Parathyroid adenoma (tissue), 2 donors: ENCODE results near the gene PAK6.

Experiments used
- H2AFZ ChIP-seq: fragments of 300-600 bp; sonication (generic); one replicate; pipeline ENCODE4 v1.7.0; 2017; ENCODE audit warnings: antibody characterized with exemption, mild to moderate bottlenecking
- H3K27ac ChIP-seq: fragments of 300-600 bp; sonication (generic); one replicate; pipeline ENCODE4 v1.7.0; 2017
- H3K27me3 ChIP-seq: fragments of 300-600 bp; sonication (generic); one replicate; pipeline ENCODE4 v1.7.0; 2017; ENCODE audit warnings: low read length; ENCODE audit not compliant: control insufficient read depth, insufficient read depth
- H3K36me3 ChIP-seq: fragments of 300-600 bp; sonication (generic); one replicate; pipeline ENCODE4 v1.7.0; 2017; ENCODE audit warnings: low read length; ENCODE audit not compliant: control insufficient read depth, insufficient read depth
- H3K4me1 ChIP-seq: fragments of 300-600 bp; sonication (generic); one replicate; pipeline ENCODE4 v1.7.0; 2017; ENCODE audit warnings: control low read depth
- H3K4me2 ChIP-seq: fragments of 300-600 bp; sonication (generic); one replicate; pipeline ENCODE4 v1.7.0; 2017; ENCODE audit warnings: low read length
- H3K4me3 ChIP-seq: fragments of 300-600 bp; sonication (generic); one replicate; pipeline ENCODE4 v1.7.0; 2017; ENCODE audit warnings: low read depth, low read length
- H3K79me2 ChIP-seq: fragments of 300-600 bp; sonication (generic); one replicate; pipeline ENCODE4 v1.7.0; 2017; ENCODE audit warnings: control low read depth
- H3K9ac ChIP-seq: fragments of 300-600 bp; sonication (generic); one replicate; pipeline ENCODE4 v1.7.0; 2017; ENCODE audit warnings: mild to moderate bottlenecking
- H3K9me3 ChIP-seq: fragments of 300-600 bp; sonication (generic); one replicate; pipeline ENCODE4 v1.7.0; 2017; ENCODE audit warnings: low read length; ENCODE audit not compliant: control insufficient read depth
- TF ChIP-seq, protein P1 (sequence below): fragments of 300-600 bp; sonication (generic); IDR thresholded peaks from one replicate; pipeline ENCODE4 v1.7.0; 2017; ENCODE audit warnings: antibody characterized with exemption, mild to moderate bottlenecking
- donor health status: primary hyperparathyroidism.

PAK6 gene

DNA sequence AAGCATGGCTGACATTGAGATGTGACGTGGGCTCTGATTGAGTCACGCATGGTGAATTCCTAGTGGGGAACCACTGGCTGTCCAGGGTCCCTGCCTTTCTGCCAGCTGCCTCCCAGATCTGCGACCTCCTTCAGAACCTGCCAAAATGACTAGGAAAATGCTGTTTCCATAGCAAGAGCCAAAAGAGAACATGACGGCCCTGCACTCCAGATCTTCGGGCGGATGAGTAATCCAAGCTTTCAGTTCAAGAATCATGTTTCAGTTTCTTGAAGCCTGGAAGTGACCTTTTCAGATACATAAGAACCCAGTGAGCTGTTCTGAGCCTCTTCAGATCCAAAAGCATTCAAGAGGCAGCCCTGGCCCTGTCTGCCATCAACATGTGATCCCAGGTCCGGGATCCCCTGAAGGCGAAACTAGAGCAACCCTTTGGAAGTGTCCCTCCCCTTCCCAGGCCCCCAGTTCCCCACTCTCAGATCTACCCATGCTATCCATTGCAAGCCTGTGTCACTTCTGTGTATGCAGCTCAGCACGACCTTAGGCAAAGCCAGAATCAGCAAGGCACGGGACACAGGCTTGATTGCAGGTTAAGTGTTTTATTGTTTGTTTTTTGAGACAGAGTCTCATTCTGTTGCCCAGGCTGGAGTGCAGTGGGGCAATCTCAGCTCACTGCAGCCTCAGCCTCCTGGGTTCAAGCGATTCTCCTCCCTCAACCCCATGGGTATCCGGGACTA is 24.3 kb downstream of the PAK6 start:
- Histone ChIP-seq H3K27ac (no peak overlapping the region), H2AFZ (no peak overlapping the region), H3K27me3 (no peaks in the 10 kb centered on the region), H3K9me3 (no peaks in the 10 kb centered on the region), H3K4me1 (no peaks in the 10 kb centered on the region), H3K79me2 (no peaks in the 10 kb centered on the region), H3K9ac (no peak overlapping the region), H3K4me2 (no peak overlapping the region), H3K36me3 (no peaks in the 10 kb centered on the region), H3K4me3 (no peak overlapping the region)
- TF ChIP-seq, protein P1, sequence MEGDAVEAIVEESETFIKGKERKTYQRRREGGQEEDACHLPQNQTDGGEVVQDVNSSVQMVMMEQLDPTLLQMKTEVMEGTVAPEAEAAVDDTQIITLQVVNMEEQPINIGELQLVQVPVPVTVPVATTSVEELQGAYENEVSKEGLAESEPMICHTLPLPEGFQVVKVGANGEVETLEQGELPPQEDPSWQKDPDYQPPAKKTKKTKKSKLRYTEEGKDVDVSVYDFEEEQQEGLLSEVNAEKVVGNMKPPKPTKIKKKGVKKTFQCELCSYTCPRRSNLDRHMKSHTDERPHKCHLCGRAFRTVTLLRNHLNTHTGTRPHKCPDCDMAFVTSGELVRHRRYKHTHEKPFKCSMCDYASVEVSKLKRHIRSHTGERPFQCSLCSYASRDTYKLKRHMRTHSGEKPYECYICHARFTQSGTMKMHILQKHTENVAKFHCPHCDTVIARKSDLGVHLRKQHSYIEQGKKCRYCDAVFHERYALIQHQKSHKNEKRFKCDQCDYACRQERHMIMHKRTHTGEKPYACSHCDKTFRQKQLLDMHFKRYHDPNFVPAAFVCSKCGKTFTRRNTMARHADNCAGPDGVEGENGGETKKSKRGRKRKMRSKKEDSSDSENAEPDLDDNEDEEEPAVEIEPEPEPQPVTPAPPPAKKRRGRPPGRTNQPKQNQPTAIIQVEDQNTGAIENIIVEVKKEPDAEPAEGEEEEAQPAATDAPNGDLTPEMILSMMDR, result no peak

DNA sequence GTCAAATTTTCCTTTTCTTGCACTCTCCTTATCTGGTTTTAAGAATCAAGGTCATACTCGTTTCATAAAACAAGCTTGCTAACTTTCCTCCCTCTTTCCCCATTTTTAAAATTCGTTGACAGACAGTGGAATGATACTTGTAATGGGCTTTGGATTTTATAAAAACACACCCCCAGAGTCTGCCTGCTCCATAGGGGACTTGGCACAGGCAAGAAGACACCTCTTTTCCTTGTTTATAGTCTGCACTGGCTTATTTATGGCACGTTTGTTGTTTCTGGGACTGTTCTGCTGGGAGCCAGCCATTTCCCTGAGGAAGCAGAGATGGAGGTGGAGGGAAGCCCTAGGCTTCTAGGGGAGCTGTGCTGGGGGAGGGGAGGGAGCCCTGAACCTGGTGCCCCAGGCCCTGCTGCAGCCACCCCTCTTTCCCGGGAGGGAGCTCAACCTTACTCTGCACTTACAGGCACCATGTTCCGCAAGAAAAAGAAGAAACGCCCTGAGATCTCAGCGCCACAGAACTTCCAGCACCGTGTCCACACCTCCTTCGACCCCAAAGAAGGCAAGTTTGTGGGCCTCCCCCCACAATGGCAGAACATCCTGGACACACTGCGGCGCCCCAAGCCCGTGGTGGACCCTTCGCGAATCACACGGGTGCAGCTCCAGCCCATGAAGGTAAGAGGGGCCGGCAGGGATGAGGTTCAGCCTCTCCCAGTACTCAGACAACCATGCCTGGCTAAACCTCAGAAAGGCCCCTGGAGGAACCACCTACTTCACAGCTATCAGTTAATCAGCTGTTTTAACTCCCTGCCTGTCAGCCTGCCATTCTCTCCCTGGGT is 25.7 kb downstream of the PAK6 start:
- Histone ChIP-seq H2AFZ (no peak overlapping the region), H3K9ac (no peak overlapping the region), H3K4me2 (no peak overlapping the region), H3K36me3 (no peaks in the 10 kb centered on the region), H3K4me3 (no peak overlapping the region), H3K79me2 (no peaks in the 10 kb centered on the region), H3K4me1 (no peaks in the 10 kb centered on the region), H3K9me3 (no peaks in the 10 kb centered on the region), H3K27ac (no peak overlapping the region), H3K27me3 (no peaks in the 10 kb centered on the region)
- TF ChIP-seq, protein P1, result no peak

DNA sequence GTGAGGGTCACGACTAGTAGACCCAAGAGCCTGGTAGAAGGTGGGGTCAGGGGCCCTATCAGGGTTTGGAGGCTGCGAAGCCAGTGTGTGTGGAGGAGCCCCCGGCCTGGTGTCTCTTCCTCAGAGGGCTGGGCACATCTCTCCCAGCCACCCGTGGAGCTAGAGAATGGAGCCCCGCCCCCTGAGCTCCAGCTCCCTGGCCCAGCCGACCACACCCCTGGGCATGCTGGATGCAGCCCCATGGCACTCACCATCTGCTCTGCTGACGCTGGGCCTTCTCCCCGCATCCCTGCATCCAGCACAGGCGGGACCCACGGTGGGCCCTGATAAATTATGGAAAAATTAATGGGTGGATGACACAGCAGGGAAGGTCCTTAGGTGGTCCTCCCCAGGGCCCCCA is 26.5 kb downstream of the PAK6 start:
- Histone ChIP-seq H3K4me3 (no peak overlapping the region), H3K4me1 (no peaks in the 10 kb centered on the region), H3K9ac (no peak overlapping the region), H3K36me3 (no peaks in the 10 kb centered on the region), H3K4me2 (no peak overlapping the region), H2AFZ (no peak overlapping the region), H3K27me3 (no peaks in the 10 kb centered on the region), H3K27ac (no peak overlapping the region), H3K79me2 (no peaks in the 10 kb centered on the region), H3K9me3 (no peaks in the 10 kb centered on the region)
- TF ChIP-seq, protein P1, result no peak

GRCh38 chr15:40265875-40266274 is 27.0 kb downstream of the PAK6 start:
- Histone ChIP-seq H2AFZ (no peak overlapping the region), H3K27me3 (no peaks in the 10 kb centered on the region), H3K4me1 (no peaks in the 10 kb centered on the region), H3K4me3 (no peak overlapping the region), H3K79me2 (no peaks in the 10 kb centered on the region), H3K9ac (no peak overlapping the region), H3K27ac (no peak overlapping the region), H3K4me2 (no peak overlapping the region), H3K36me3 (no peaks in the 10 kb centered on the region), H3K9me3 (no peaks in the 10 kb centered on the region)
- TF ChIP-seq, protein P1, result no peak
